ENCODE results near the gene C1orf105. TPM values are rescaled to one million over a fixed set of nuclear protein-coding genes. Genes with fewer than 3 reads are reported as not detected.
A peak's percentile ranks its signal among the peaks of the same experiment; 100 is the strongest.

The C1orf105 gene
- total and polyA plus RNA-seq, 3 donors from 2014 or later: 15.1 to 60.8 (median 15.8) TPM

- no peak for DNase-seq
- TF ChIP-seq POLR2A (IDR thresholded peaks at IDR 0.05): no peak
- no peak for TF ChIP-seq CTCF (IDR thresholded peaks at IDR 0.05)
- Histone ChIP-seq H3K36me3 (ENCODE audit: low read depth, missing control alignments) (no peaks in the 10 kb centered on the region), H3K27me3 (no peaks in the 10 kb centered on the region), H3K4me3 (no peak overlapping the region), H3K27ac (no peak overlapping the region), H3K9me3 (no peaks in the 10 kb centered on the region), H3K4me1 (no peaks in the 10 kb centered on the region)
- 69 to 86% methylated on average over 1 of the region's 1 CpG for WGBS, 2 donors
- intact Hi-C loops (cut with DNase I; ENCODE audit: low total_unique reads): no loop called here
Measured at GRCh38 chr1:172382406-172382805, 38.1 kb upstream of the C1orf105 start.

GRCh38 chr1:172382990-172383389, 37.5 kb upstream of the C1orf105 start:
- no peak for DNase-seq
- H3K4me3 ChIP-seq: no peak overlapping the region
- no peaks in the 10 kb centered on the region for H3K4me1 ChIP-seq
- H3K9me3 ChIP-seq: no peaks in the 10 kb centered on the region
- H3K36me3 ChIP-seq (ENCODE audit: low read depth, missing control alignments): no peaks in the 10 kb centered on the region
- H3K27ac ChIP-seq: peak overlapping the region; percentile 15 to 25
- TF ChIP-seq CTCF (IDR thresholded peaks at IDR 0.05): no peak
- no peak for TF ChIP-seq POLR2A (IDR thresholded peaks at IDR 0.05)
- no peaks in the 10 kb centered on the region for H3K27me3 ChIP-seq
- WGBS, 2 donors: 51 to 56% methylated on average over 4 of the region's 4 CpGs
- intact Hi-C loops (cut with DNase I; ENCODE audit: low total_unique reads): no loop called here

GRCh38 chr1:172383536-172383935, 36.9 kb upstream of the C1orf105 start:
- Histone ChIP-seq H3K9me3 (no peaks in the 10 kb centered on the region), H3K4me3 (no peak overlapping the region), H3K36me3 (ENCODE audit: low read depth, missing control alignments) (no peaks in the 10 kb centered on the region), H3K4me1 (no peaks in the 10 kb centered on the region), H3K27me3 (no peaks in the 10 kb centered on the region), H3K27ac (peak overlapping the region; percentile 15 to 25)
- DNase-seq: no peak
- intact Hi-C loops (cut with DNase I; ENCODE audit: low total_unique reads): no loop called here
- 40 to 50% methylated on average over 3 of the region's 3 CpGs for WGBS, 2 donors
- no peak for TF ChIP-seq CTCF (IDR thresholded peaks at IDR 0.05)
- no peak for TF ChIP-seq POLR2A (IDR thresholded peaks at IDR 0.05)

GRCh38 chr1:172384656-172385055, 35.8 kb upstream of the C1orf105 start:
- TF ChIP-seq POLR2A (IDR thresholded peaks at IDR 0.05) (no peak), CTCF (IDR thresholded peaks at IDR 0.05) (no peak)
- no peak for DNase-seq
- intact Hi-C loops (cut with DNase I; ENCODE audit: low total_unique reads): no loop called here
- Histone ChIP-seq H3K27me3 (no peaks in the 10 kb centered on the region), H3K4me3 (no peak overlapping the region), H3K4me1 (peaks cover 4% of the 10 kb centered on the region), H3K9me3 (no peaks in the 10 kb centered on the region), H3K27ac (no peak overlapping the region), H3K36me3 (ENCODE audit: low read depth, missing control alignments) (no peaks in the 10 kb centered on the region)
- 94 to 96% methylated on average over 1 of the region's 1 CpG for WGBS, 2 donors

GRCh38 chr1:172386046-172386445, 34.4 kb upstream of the C1orf105 start:
- Histone ChIP-seq H3K9me3 (no peaks in the 10 kb centered on the region), H3K36me3 (ENCODE audit: low read depth, missing control alignments) (no peaks in the 10 kb centered on the region), H3K27ac (no peak overlapping the region), H3K4me1 (peaks cover 17% of the 10 kb centered on the region), H3K27me3 (no peaks in the 10 kb centered on the region), H3K4me3 (no peak overlapping the region)
- no peak for DNase-seq
- WGBS, 2 donors: 86 to 88% methylated on average over 2 of the region's 2 CpGs
- intact Hi-C loops (cut with DNase I; ENCODE audit: low total_unique reads): no loop called here
- TF ChIP-seq CTCF (IDR thresholded peaks at IDR 0.05): no peak
- no peak for TF ChIP-seq POLR2A (IDR thresholded peaks at IDR 0.05)

All from testis (tissue), 3 donors.